GM23338 (cell line): ENCODE measurements around the gene SSR4.

ENCODE experiments used
- EZH2 ChIP-seq: fragments of 200-600 bp; sonication (generic); IDR thresholded peaks from one replicate; pipeline ENCODE4 v1.8.0; 2017; ENCODE audit warnings: antibody characterized with exemption, mild to moderate bottlenecking, low read depth; ENCODE audit not compliant: unreplicated experiment
- EZH2phosphoT487 ChIP-seq: fragments of 200-600 bp; sonication (generic); IDR thresholded peaks from one replicate; pipeline ENCODE4 v1.8.1; 2018; ENCODE audit warnings: antibody characterized with exemption; ENCODE audit not compliant: unreplicated experiment
- POLR2AphosphoS5 ChIP-seq: IDR thresholded peaks from 2 replicates; pipeline ENCODE4 v1.6.1; 2016; ENCODE audit warnings: antibody characterized with exemption, low read depth
- REST ChIP-seq: IDR thresholded peaks from one replicate; pipeline ENCODE4 v1.6.1; 2018; ENCODE audit warnings: antibody characterized with exemption; ENCODE audit not compliant: unreplicated experiment
- TF ChIP-seq, protein P1 (sequence below), 2 experiments: fragments of 200-600 bp in 1 of 2; sonication (generic) in 1 of 2; conservative IDR thresholded peaks; 2 replicates each; pipeline versions ENCODE4 v1.5.1 to v1.6.1; 2016 to 2017; ENCODE audit warnings: antibody characterized with exemption in 2 of 2, low read depth in 2 of 2, mild to moderate bottlenecking in 2 of 2, moderate library complexity in 1 of 2
- TF ChIP-seq, protein P2 (sequence below): fragments of 250-450 bp; sonication (Bioruptor Pico); IDR thresholded peaks from 2 replicates; pipeline ENCODE4 v1.5.0; 2020; ENCODE audit warnings: mild to moderate bottlenecking, moderate library complexity

- TF ChIP-seq, protein P1, sequence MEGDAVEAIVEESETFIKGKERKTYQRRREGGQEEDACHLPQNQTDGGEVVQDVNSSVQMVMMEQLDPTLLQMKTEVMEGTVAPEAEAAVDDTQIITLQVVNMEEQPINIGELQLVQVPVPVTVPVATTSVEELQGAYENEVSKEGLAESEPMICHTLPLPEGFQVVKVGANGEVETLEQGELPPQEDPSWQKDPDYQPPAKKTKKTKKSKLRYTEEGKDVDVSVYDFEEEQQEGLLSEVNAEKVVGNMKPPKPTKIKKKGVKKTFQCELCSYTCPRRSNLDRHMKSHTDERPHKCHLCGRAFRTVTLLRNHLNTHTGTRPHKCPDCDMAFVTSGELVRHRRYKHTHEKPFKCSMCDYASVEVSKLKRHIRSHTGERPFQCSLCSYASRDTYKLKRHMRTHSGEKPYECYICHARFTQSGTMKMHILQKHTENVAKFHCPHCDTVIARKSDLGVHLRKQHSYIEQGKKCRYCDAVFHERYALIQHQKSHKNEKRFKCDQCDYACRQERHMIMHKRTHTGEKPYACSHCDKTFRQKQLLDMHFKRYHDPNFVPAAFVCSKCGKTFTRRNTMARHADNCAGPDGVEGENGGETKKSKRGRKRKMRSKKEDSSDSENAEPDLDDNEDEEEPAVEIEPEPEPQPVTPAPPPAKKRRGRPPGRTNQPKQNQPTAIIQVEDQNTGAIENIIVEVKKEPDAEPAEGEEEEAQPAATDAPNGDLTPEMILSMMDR (conservative IDR thresholded peaks at IDR 0.05; ENCODE audit: low read depth in 2 of 2) = no peak
- TF ChIP-seq POLR2AphosphoS5 (no peak), EZH2phosphoT487 (no peak), EZH2 (no peak), REST (no peak)
- TF ChIP-seq, protein P2, sequence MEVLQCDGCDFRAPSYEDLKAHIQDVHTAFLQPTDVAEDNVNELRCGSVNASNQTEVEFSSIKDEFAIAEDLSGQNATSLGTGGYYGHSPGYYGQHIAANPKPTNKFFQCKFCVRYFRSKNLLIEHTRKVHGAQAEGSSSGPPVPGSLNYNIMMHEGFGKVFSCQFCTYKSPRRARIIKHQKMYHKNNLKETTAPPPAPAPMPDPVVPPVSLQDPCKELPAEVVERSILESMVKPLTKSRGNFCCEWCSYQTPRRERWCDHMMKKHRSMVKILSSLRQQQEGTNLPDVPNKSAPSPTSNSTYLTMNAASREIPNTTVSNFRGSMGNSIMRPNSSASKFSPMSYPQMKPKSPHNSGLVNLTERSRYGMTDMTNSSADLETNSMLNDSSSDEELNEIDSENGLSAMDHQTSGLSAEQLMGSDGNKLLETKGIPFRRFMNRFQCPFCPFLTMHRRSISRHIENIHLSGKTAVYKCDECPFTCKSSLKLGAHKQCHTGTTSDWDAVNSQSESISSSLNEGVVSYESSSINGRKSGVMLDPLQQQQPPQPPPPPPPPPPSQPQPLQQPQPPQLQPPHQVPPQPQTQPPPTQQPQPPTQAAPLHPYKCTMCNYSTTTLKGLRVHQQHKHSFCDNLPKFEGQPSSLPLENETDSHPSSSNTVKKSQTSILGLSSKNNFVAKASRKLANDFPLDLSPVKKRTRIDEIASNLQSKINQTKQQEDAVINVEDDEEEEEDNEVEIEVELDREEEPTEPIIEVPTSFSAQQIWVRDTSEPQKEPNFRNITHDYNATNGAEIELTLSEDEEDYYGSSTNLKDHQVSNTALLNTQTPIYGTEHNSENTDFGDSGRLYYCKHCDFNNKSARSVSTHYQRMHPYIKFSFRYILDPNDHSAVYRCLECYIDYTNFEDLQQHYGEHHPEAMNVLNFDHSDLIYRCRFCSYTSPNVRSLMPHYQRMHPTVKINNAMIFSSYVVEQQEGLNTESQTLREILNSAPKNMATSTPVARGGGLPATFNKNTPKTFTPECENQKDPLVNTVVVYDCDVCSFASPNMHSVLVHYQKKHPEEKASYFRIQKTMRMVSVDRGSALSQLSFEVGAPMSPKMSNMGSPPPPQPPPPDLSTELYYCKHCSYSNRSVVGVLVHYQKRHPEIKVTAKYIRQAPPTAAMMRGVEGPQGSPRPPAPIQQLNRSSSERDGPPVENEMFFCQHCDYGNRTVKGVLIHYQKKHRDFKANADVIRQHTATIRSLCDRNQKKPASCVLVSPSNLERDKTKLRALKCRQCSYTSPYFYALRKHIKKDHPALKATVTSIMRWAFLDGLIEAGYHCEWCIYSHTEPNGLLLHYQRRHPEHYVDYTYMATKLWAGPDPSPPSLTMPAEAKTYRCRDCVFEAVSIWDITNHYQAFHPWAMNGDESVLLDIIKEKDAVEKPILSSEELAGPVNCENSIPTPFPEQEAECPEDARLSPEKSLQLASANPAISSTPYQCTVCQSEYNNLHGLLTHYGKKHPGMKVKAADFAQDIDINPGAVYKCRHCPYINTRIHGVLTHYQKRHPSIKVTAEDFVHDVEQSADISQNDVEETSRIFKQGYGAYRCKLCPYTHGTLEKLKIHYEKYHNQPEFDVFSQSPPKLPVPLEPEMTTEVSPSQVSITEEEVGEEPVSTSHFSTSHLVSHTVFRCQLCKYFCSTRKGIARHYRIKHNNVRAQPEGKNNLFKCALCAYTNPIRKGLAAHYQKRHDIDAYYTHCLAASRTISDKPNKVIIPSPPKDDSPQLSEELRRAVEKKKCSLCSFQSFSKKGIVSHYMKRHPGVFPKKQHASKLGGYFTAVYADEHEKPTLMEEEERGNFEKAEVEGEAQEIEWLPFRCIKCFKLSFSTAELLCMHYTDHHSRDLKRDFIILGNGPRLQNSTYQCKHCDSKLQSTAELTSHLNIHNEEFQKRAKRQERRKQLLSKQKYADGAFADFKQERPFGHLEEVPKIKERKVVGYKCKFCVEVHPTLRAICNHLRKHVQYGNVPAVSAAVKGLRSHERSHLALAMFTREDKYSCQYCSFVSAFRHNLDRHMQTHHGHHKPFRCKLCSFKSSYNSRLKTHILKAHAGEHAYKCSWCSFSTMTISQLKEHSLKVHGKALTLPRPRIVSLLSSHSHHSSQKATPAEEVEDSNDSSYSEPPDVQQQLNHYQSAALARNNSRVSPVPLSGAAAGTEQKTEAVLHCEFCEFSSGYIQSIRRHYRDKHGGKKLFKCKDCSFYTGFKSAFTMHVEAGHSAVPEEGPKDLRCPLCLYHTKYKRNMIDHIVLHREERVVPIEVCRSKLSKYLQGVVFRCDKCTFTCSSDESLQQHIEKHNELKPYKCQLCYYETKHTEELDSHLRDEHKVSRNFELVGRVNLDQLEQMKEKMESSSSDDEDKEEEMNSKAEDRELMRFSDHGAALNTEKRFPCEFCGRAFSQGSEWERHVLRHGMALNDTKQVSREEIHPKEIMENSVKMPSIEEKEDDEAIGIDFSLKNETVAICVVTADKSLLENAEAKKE (CRISPR knock-in tag) = no peak
Observed at GRCh38 chrX:153824348-153824747, 29.9 kb downstream of the SSR4 start.
